HG03571 (cell line): ENCODE results near the gene MAP3K1.

ENCODE experiments used
- ATAC-seq: cut with Tn5 transposase; IDR thresholded peaks from one replicate; pipeline ENCODE4 v1.9.1; 2021; ENCODE audit not compliant: unreplicated experiment

The MAP3K1 gene

GRCh38 chr5:56845277-56845676, 29.9 kb downstream of the MAP3K1 start:
- ATAC-seq = no peak

GRCh38 chr5:56845904-56846480, 30.6 kb downstream of the MAP3K1 start:
- no peak for ATAC-seq

- ATAC-seq = no peak
These were observed 32.9 kb downstream of the MAP3K1 start for GRCh38 chr5:56848206-56848605.

DNA sequence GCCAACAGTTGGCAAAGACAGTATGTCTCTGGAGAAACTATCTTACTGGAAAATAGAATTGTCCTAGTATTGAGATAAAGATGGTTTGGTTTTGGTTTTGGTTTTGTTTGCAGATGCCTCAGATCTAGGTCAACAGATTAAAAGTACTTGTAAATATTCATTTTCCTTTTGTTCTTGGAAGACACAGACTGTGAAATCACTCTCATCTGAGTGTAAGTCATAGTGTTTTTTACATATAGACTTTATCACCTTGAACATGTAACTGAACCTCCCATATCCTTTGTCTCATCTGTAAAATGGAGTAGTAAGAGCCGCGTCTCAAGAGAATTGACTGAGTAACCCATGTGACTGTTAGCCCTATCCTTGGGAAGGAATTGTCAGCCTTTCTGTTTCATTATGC, 34.3 kb downstream of the MAP3K1 start:
- no peak for ATAC-seq

DNA sequence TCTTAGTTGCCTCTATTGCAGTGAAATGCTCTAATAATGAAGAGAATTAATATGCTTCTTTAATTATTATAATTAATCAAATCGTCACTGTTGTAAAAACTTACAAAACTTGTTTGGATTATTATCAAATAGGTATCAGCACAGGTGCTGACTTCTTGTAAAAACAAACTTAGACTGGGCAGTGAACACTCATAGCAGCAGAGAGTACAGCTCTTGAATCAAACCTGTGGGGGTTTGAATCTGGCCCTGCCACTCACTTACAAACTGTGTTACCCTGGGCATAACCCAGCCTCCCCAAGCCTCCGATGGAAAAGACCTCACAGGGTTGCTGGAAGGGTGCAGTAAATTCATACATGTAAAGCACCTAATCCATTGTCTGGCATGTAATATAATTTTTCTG, 35.1 kb downstream of the MAP3K1 start:
- ATAC-seq = no peak

DNA sequence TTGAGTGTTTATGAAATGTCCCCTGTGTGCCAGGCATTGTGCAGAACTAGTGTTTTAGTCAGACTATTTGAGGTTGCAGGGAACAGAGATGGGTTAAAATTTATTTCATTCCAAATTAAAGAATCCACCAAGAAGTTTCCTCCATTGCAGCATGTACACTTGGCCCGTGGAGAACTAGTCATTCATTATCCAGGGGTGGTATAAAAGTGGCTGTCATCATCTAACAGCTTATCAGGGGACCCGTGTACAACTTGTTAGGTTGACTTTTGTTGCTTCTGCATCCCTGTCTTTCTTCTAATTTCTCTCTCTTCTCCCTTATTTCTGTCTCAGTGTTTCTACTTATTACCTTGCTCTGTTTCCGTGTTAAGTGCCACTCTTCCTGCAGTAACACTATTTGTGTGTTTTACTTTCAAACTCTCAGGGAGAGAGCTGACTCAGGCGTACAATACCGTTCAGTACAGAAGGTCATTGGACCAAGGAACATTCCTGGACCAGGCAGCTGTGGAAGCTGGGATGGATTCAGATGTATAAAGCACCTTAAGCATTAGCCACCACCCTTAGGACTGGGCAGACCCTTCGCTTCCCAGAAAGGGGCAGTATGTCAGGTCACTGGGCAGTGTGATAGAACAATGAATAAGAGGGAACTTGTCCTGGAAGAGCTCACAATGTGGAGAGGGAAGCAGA, 36.1 kb downstream of the MAP3K1 start:
- no peak for ATAC-seq

GRCh38 chr5:56852228-56853000, 37.1 kb downstream of the MAP3K1 start:
- no peak for ATAC-seq

DNA sequence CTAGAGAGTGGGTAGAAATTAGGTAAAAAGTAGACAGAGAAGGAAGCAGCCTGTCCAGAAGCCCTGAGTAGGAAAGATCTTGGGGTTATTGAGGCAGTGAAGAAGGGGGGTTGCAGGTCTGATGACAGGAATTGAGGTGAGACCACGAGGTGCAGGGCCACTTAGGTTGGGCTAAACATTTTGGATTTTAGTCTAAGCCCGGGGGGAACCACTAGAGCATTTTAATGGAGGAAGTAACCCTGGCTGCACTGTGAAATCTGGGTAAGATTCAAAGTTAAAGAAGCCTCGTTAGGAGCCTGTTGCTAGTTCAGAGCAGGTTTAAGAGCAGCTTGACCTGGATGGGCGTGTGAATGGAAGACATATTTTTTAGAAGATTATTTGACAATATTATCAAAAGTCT, 38.3 kb downstream of the MAP3K1 start:
- ATAC-seq = no peak

GRCh38 chr5:56854920-56855319, 39.6 kb downstream of the MAP3K1 start:
- no peak for ATAC-seq

DNA sequence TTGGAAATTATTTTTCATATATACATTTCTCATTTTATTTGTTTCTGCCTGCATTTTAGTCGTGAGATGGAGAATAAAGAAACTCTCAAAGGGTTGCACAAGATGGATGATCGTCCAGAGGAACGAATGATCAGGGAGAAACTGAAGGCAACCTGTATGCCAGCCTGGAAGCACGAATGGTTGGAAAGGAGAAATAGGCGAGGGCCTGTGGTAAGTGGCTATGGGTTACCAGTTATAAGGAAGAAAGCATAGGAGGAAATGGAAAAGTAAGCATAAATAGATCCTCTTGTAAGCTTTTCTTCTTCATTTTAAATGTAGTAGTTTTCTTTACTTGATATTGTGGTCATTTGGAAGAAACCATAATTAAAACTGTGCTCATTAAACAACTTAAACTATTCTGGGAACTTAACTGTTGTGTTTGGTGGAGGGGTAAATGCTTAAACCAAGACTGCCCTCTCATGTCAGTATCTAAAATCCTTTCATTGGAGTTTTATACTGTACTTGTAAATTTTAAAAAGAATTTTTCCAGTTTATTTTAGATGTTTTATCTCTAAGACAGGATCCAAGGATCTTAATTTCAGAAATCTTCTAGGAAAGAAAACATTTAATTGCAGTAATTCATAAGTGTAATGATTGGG, 41.3 kb downstream of the MAP3K1 start:
- ATAC-seq = no peak

DNA sequence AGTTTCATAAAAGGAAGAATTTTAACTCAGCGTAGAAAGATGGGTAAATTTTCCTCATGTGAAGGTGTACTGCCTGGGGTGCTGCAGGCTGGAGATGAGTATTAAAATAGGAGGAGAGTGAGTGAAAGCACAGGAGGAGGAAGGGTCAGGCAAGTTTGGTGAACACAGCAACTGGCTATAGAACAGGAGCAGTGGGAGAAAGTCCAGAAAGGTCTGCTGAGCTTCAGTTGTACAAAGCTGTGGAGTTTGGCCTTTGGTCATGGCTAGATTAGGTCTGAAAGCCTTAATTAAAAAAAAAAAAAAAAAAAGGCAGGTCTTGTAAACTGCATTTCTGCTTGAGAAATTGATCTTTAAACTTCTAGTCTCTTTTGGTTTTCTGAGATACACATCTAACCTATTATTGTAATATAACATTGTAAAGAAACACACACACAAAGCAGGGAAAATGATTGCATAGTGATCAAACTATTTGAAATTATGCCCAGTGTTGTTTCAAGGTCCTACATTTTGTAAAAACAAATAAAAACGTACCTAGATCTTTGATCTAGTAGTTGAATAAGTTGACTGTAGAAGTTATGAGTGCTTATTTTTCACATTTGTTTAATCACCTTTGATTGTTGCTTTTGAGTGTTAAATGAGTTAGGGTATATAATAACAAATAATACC, 43.6 kb downstream of the MAP3K1 start:
- no peak for ATAC-seq

DNA sequence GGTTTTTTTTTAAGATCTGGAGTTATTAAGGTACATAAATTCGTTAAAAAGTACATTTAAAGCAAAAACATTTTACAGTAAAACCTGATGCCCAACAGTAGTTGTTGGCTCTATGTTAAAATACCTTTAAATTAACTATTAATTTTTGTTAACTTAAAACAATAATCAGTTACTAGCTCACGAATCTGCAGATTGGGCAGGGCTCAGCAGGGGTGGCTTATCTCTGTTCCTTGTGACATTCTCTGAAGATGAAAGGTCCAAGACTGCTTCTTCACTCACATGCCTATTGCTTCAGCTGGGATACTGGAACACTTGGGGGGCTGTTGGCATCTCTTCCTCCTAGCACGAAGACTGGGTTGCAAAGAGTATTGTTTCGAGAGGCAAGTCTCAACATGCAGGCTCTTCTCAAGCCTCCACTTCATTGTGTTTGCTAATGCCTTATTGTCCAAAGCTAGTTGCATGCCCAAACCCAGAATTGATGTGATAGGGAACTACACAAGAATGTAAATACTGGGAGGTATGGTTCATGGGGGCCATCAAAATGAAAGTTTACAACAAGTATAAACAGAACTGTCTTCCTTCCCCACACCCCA, 46.6 kb downstream of the MAP3K1 start:
- no peak for ATAC-seq

DNA sequence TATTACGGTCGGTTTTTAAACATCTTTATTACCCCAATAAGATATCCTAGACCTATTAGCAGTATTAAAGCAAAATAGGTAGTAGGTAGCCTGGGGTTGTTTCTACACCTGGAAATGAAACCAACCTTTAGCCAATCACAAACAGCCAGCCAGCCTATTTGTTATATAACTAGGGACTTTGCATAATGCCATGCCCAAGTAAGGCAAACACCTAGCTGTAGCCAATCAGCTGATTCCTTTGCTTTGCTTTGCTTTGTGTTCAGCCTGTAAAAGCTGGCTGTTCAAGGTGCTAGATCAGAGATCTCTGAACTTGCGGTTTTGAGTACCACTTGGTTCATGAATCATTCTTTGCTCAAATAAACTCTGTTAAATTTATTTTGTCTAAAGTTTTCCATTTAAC, 47.6 kb downstream of the MAP3K1 start:
- ATAC-seq = no peak

DNA sequence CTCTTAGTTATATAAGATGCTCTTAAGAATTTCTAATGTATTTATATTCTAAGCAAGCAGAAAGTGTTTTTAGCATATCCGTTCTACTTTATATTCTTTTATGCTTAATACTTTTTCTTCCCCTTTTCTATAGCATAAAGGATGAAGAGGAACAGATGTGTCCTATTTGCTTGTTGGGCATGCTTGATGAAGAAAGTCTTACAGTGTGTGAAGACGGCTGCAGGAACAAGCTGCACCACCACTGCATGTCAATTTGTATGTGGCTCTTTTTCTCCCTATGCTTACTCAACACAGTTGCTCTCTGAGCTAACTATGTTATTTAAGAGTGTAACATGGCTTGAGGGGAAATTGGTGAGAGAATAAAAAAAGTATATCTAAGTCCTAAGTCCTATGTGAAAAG, 56.4 kb downstream of the MAP3K1 start:
- no peak for ATAC-seq

DNA sequence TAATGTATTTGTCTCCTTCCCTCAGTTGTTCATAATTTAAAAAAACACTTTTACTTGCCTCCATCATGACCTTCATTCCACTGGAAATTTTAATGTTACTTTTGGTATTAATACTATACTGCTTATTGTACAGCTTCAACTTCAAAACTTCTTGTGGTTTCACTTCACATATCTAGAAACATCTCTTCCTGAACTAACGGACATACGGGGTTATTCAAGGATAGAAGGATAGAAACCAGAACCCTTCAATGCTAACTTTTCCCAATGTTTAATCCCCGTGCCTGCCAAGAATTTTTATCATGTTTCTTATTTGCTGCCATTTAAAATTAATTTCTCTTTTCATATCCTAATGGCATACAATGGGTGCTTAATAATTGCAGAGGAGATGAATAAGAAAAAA, 57.7 kb downstream of the MAP3K1 start:
- ATAC-seq = no peak

DNA sequence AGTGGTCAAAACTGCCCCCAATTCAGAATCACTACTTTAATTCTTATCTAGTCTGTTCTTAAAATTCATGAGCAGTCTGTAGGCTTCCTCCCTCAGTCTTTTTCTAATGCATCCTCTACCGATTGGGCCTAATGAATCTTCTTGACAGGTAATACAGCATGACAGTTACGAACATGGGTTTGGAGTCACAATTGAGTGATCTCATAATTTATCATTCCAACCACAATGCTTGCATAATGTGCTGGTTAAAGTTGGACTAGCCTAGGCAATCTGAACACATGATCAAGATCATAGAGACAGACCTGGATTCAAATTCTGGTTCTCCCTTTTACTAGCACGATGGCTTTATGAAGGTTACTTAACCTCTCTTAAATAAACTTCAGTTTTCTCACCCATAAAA, 61.0 kb downstream of the MAP3K1 start:
- no peak for ATAC-seq

GRCh38 chr5:56881571-56881970, 66.2 kb downstream of the MAP3K1 start:
- ATAC-seq = no peak

GRCh38 chr5:56893251-56893951, 78.1 kb downstream of the MAP3K1 start:
- no peak for ATAC-seq

GRCh38 chr5:56896763-56897162, 81.4 kb downstream of the MAP3K1 start:
- no peak for ATAC-seq

DNA sequence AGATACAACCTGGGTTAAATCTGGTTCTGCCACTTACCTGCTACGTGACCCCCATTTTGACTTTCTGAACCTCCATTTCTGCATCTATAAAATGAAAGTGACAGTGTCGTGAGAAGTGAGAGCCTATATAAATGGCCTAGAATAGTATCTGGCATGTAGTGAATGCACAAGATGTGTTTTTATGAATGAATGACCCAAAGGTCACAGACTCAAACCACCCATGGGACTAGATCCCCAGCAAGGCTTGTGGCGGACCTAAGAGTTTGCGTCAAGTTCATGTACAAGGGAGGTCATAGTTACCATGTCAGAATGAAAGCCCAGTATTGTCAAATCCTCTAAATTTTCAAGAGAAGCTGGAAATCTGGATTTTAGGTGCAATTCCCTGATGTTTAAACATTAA, 82.9 kb downstream of the MAP3K1 start:
- no peak for ATAC-seq
